NCI-H2081 treated with DMSO at 0.1 percent for 48 hours (cell line): ENCODE results near the gene COX7A2.

Experiments used
- DNase-seq: peaks from one replicate; lab custom pipeline; 2025; lab: John Stamatoyannopoulos, UW

Gene COX7A2, protein sequence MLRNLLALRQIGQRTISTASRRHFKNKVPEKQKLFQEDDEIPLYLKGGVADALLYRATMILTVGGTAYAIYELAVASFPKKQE

DNA sequence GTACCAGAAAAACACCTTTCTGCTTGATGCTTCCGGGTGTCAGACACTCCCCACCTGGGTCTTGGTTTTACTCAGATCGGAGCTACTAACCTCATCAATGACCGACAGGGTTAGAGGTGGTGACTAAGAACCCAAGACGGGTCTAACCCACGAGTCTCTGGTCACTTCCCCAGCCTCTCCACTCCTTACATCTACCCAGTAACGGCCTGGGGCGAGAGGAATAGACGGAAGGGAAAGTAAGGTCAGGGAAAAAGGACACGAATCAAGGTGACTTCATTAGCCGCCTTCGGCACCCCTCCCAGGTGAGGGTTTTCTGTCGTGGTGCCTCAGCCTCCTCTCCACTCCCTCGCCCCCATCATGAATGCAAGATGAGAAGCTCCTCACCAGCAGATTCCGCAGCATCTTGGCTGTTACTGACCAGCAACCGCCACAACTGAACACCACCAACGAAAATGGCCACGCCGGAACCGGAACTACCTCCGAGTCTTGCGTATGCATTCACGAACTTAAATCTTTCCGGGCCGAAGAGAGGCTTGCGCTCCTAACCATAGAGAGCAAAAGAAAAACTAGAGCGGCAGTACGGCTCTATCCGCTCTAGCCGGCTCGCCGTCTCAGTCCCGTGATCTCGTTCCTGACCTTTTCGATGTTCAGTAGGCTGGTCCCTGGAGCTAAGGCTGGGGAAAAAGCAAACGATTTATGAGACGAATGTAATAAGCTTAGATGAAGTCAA is at the start of gene COX7A2:
Gene COX7A2 (minus strand): TSS at position 469 of the 730 bp plus-strand sequence. CDS start 67 bp downstream, at position 402.
- DNase-seq = peak; percentile 91

- DNase-seq = no peak
Measured at GRCh38 chr6:75292555-75292954, 49.0 kb upstream of the COX7A2 start.

GRCh38 chr6:75291744-75292143 is 48.1 kb upstream of the COX7A2 start:
- DNase-seq = no peak

GRCh38 chr6:75291331-75291730 is 47.7 kb upstream of the COX7A2 start:
- DNase-seq = no peak

GRCh38 chr6:75290136-75290945 is 46.7 kb upstream of the COX7A2 start:
- no peak for DNase-seq

DNA sequence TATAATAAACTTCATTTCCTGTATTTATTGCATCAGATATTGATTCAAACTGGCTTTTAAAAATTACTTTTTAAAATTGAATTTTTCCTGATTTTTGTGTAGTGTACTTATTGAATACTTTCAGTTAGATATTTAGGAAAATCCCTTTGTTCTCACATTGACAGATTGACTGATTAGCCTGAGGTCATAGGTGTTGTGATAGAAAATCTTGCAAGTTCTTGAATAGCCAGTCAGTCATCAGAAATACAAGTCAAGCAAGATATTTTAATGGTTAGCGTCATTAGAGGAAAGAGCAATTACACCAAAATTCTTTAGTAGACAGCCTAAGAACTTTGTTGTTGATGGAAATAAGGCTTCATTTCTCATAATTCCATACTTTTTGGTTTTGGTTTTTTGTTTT is 44.4 kb upstream of the COX7A2 start:
- DNase-seq = no peak

DNA sequence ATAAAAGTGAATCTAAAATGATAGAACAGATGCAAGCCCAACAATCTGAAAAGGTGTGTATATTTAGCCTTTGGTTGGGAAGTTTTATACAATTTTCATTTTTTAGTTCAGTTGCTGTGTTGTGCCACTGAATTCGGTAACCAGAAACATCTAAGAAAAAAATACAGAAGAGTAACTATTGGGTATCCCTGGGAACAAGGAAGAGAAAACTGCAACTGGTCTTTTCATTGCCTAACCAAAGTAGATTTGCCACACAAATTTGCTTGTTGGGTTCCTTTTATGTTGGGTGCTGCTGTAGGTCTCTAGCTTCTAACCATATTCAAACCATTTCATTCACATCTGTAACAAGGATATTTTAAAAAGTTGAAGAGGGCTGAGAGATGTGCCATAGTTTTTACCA is 43.8 kb upstream of the COX7A2 start:
- no peak for DNase-seq

- no peak for DNase-seq
Measured at GRCh38 chr6:75286955-75287354, 43.4 kb upstream of the COX7A2 start.

GRCh38 chr6:75285283-75285639 is 41.7 kb upstream of the COX7A2 start:
- DNase-seq = no peak

GRCh38 chr6:75284632-75285282 is 41.2 kb upstream of the COX7A2 start, which contains the start of gene TMEM30A:
TSS of gene TMEM30A (minus strand) at chr6:75284792. CDS start at chr6:75284638, 154 bp downstream.
- peak; percentile 98 for DNase-seq

DNA sequence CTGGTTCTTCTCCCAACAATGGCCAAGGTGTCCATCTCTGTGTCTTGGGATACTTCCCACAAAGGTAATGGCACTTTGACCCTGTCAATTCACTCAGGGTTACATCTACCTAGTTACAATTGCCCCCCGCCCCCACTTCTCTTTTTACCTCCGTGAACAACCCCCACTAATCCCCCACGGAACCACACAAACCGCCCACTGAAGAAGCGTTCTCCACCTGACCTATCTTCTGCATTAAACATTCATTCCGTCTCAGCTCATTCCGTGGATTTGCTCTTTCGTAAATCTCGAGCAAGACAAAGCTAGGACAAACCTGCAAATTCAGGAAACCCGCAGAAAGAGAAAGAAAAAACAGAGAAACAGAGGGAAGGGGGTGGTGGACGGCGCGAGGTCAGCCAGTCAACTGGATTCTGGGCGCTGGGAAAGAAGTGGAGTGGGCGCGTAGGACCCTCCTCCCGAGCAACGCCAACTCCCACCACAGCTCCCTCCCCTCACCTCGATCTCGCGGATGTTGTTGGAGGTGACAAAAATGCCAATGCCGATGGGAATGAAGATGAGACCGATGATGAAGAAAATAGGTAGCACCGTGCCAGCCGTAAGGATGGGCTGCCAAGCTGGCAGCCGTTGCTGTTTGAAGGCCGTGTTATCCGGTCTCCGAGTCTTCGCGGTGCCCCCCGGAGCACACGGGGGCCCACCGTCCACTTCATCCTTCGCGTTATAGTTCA is 40.5 kb upstream of the COX7A2 start:
- no peak for DNase-seq

- no peak for DNase-seq
Measured at GRCh38 chr6:75282706-75283105, 39.1 kb upstream of the COX7A2 start.

DNA sequence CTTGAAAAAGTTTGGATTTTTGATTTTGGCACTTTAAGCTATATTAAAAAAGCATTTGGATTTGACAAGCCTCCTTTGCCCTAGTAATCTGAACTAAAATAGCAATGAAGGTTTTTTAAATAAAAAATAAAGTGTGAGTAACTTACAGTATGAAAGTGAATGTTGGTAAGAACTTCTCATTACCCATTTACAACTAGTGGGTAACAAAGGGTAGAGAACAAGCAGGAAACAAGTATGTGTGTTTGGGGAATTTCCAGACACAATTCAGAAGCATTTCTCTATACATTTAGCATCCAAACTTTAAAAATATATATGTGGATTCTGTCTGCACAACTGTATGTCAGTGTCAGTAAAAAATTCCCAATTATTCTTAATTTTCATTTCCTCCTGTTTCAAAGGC is 38.1 kb upstream of the COX7A2 start:
- no peak for DNase-seq

GRCh38 chr6:75280131-75280855 is 36.7 kb upstream of the COX7A2 start:
- DNase-seq = no peak

DNA sequence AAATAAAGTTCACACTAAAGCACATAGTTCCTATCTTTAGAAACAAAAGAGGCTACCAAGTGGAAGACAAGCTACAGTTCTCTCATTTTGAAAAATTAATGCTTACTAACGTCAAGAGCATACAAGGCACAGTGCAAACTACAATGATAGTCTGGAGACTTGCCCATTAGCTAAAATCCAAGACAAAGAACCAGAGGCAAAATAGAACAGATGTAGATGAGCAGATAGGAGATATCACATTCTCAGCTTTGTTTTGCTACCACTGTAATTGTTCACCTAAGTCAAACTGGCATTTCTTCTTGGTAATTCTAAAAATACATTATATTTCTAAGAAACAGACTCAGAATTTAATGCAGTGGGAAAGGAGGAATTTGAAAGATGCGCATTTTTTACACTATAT is 35.8 kb upstream of the COX7A2 start:
- DNase-seq = no peak

- DNase-seq = no peak
Measured at GRCh38 chr6:75278474-75279077, 35.0 kb upstream of the COX7A2 start.

GRCh38 chr6:75275067-75275466 is 31.5 kb upstream of the COX7A2 start:
- no peak for DNase-seq

- DNase-seq = no peak
Measured at GRCh38 chr6:75273009-75273408, 29.4 kb upstream of the COX7A2 start.

- no peak for DNase-seq
Measured at GRCh38 chr6:75272145-75272840, 28.7 kb upstream of the COX7A2 start.

- DNase-seq = no peak
Measured at GRCh38 chr6:75268988-75269354, 25.4 kb upstream of the COX7A2 start.
